ENCODE measurements around the gene AP1S1. TPM values are rescaled to one million over a fixed set of nuclear protein-coding genes. Genes with fewer than 3 reads are reported as not detected.

The AP1S1 gene
- total RNA-seq, 2 experiments from 2014 or later, result 37.9 to 48.2 TPM

DNA sequence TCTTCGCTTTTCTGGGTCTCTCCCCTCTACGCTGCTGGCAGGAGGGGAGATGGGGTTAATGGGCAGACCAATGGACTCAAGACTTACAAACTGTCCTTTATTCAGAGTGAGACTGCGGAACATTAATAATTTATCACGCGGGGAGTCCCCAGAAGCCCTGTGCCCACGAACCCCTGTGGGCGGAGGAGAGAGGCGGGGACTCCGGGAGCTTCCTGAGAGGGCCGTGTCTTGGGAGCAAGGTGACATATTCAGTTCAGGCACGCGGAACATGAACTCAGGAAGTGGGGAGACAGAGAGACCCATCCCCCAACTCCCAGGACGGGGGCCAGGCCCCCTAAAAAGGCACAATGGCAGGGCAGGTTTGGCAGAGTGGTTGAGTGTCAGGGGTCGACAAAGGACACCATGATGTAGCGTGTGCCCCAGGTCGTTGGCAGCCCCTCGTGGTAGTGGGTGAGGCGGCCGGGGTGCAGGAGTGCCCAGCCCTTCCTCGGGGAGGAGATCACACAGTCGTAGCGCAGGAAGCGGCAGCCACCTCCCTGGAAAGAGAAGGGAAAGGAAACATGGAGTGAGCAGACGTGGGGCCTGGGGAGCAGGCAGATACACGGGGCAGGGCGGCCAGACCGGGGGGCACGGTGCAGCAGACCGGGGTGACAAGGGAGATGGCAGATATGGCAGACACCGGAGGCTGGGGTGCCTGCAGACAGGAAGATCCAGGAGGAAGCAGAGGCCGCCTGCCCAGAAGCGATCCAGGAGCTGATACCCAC is 51.8 kb downstream of the AP1S1 start:
- Mint-ChIP-seq H3K27me3 (peaks cover 22% of the 10 kb centered on the region), H3K36me3 (ENCODE audit: low read depth) (peaks cover 10% of the 10 kb centered on the region), H3K4me1 (peaks cover 5% of the 10 kb centered on the region), H3K27ac (no peak overlapping the region), H3K4me3 (no peak overlapping the region), H3K9me3 (no peaks in the 10 kb centered on the region)
- CTCF ChIA-PET, result interaction anchor here (0.9 to 3.8 kb wide), 3 partner anchors 12 to 38 kb away, joined by 3 to 16 read pairs (median 4); partner anchors contain the start of genes PLOD3 and ZNHIT1
- POLR2A ChIA-PET, result no interaction called here
- DNase-seq, result no peak

GRCh38 chr7:101206665-101207042 is 52.4 kb downstream of the AP1S1 start:
- CTCF ChIA-PET, result interaction anchor here (0.9 to 3.8 kb wide), 2 partner anchors 11 to 14 kb away, joined by 3 to 16 read pairs; partner anchors contain the start of genes PLOD3 and ZNHIT1
- POLR2A ChIA-PET, result no interaction called here

GRCh38 chr7:101207459-101207858 is 53.2 kb downstream of the AP1S1 start:
- ChIA-PET POLR2A (no interaction called here), CTCF (interaction anchor here (0.9 to 3.8 kb wide), 3 partner anchors 10 to 75 kb away, joined by 3 to 16 read pairs (median 3); partner anchors contain the start of genes PLOD3 and ZNHIT1)
- Mint-ChIP-seq H3K27me3 (peaks cover 11% of the 10 kb centered on the region), H3K4me3 (no peak overlapping the region), H3K9me3 (no peaks in the 10 kb centered on the region), H3K27ac (no peak overlapping the region), H3K4me1 (peaks cover 3% of the 10 kb centered on the region), H3K36me3 (ENCODE audit: low read depth) (peaks cover 10% of the 10 kb centered on the region)
- no peak for DNase-seq

More at GRCh38 chr7:101206665-101207042, 52.4 kb downstream of the AP1S1 start:
- Mint-ChIP-seq H3K9me3 (no peaks in the 10 kb centered on the region), H3K36me3 (ENCODE audit: low read depth) (peaks cover 10% of the 10 kb centered on the region), H3K4me1 (peaks cover 3% of the 10 kb centered on the region), H3K4me3 (no peak overlapping the region), H3K27me3 (peaks cover 17% of the 10 kb centered on the region), H3K27ac (no peak overlapping the region)
- DNase-seq, result no peak

DNA sequence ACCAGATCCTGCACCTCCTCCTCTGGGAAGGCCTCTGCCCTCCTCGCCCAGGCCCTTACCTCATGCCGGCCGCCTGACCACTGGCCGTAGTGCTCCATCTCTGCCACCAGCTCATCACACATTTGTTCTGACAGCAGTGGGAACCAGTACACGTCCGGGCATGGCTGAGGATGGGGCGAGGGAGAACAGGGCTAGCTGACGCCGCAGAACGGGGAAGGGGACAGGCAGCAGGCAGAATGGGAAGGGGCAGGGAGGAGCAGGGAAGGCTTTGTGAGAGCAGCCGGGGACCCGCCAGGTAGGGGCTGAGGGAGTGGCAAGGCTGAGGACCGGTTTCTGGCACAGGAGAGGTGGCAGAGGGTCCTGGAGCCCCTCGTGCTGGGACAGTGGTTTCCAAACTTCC is 54.5 kb downstream of the AP1S1 start:
- Mint-ChIP-seq H3K27ac (no peak overlapping the region), H3K9me3 (no peaks in the 10 kb centered on the region), H3K4me1 (peaks cover 3% of the 10 kb centered on the region), H3K36me3 (ENCODE audit: low read depth) (peaks cover 10% of the 10 kb centered on the region), H3K4me3 (no peak overlapping the region), H3K27me3 (peaks cover under 1% of the 10 kb centered on the region)
- no peak for DNase-seq
- ChIA-PET POLR2A (no interaction called here), CTCF (interaction anchor here (0.6 kb wide), 3 partner anchors 65 to 1004 kb away, joined by 3 to 4 read pairs (median 4); no protein-coding TSS in a partner anchor)

DNA sequence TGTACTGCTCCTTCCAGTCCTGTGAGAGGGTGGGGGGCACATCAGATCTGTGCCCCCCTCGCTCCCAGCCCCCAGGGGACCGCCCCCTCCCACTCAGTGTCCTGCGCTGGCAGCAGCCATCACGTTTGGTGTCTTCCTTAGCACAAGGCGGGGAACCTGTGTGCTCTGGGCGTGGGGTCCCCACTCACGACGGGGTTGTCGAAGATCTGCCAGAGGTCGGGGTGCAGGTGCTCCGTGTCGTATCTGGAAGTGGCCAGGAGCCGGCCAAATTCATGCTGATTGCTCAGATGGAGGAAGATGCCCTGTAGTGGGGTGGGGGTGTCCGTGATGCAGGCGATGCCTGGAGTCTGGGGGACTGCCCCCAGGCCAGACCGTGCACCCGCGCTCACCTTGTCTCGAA is 55.9 kb downstream of the AP1S1 start:
- Mint-ChIP-seq H3K36me3 (ENCODE audit: low read depth) (peaks cover 10% of the 10 kb centered on the region), H3K27ac (no peak overlapping the region), H3K27me3 (no peaks in the 10 kb centered on the region), H3K4me3 (no peak overlapping the region), H3K9me3 (no peaks in the 10 kb centered on the region), H3K4me1 (no peaks in the 10 kb centered on the region)
- ChIA-PET CTCF (no interaction called here), POLR2A (no interaction called here)
- no peak for DNase-seq

Small RNA genes within 50 kb of the gene (microRNA-seq; reads per million reads assigned to microRNA genes)
- not detected for gene MIR4653 (ENCODE audit: borderline microRNAs expressed, borderline replicate concordance)

Other genes with a start within 250 kb of the AP1S1 start
- gene MUC3A, start 204.9 kb upstream of the AP1S1 start, total RNA-seq, result not detected
- not detected for gene MUC12, start 184.9 kb upstream of the AP1S1 start, total RNA-seq
- not detected for gene MUC17, start 134.4 kb upstream of the AP1S1 start, total RNA-seq
- gene TRIM56, start 69.0 kb upstream of the AP1S1 start, total RNA-seq, result 10 to 100 TPM; 54.2 to 72.3 TPM
- gene SERPINE1, start 27.4 kb upstream of the AP1S1 start, total RNA-seq, result under 1 TPM; 0.05 to 0.27 TPM
- under 1 TPM; 0.15 to 0.22 TPM for gene VGF, start 11.1 kb downstream of the AP1S1 start, total RNA-seq
- not detected for gene NAT16, start 25.8 kb downstream of the AP1S1 start, total RNA-seq
- gene MOGAT3, start 46.6 kb downstream of the AP1S1 start, total RNA-seq, result not detected
- 10 to 100 TPM; 59.7 to 69.5 TPM for gene PLOD3, start 63.1 kb downstream of the AP1S1 start, total RNA-seq
- 10 to 100 TPM; 61.6 to 67.4 TPM for gene ZNHIT1, start 63.7 kb downstream of the AP1S1 start, total RNA-seq
- gene CLDN15, start 83.3 kb downstream of the AP1S1 start, total RNA-seq, result 10 to 100 TPM; 24.2 to 24.3 TPM
- gene FIS1, start 90.6 kb downstream of the AP1S1 start, total RNA-seq, result 100 to 1,000 TPM in 1 of 2 experiments, 10 to 100 TPM in 1; 87.3 to 103 TPM
- gene IFT22, start 167.3 kb downstream of the AP1S1 start, total RNA-seq, result 10 to 100 TPM in 1 of 2 experiments, 1 to 10 TPM in 1; 9.8 to 11.3 TPM
- gene COL26A1, start 208.4 kb downstream of the AP1S1 start, total RNA-seq, result not detected